Measurements from ENCODE around the gene HTR4. TPM values are rescaled to one million over a fixed set of nuclear protein-coding genes. Genes with fewer than 3 reads are reported as not detected.

The HTR4 gene
- total RNA-seq, 1 experiment from 2014 or later: not detected

- H3K23ac ChIP-seq (ENCODE audit: insufficient read length, low read depth, low read length): no peak overlapping the region
- no peak overlapping the region for H3K4me2 ChIP-seq (ENCODE audit: insufficient read depth, insufficient read length, low read length)
- TF ChIP-seq CTCF (conservative IDR thresholded peaks at IDR 0.05): no peak
- H3K27ac Mint-ChIP-seq: no peak overlapping the region
- peaks cover 3 to 4% of the 10 kb centered on the region in 2 experiments; a peak in 1 of 4 replicates for H3K4me1 Mint-ChIP-seq
- no peak overlapping the region for H2BK120ac ChIP-seq (ENCODE audit: low read depth, low read length, poor library complexity, severe bottlenecking)
- H3K79me1 ChIP-seq (ENCODE audit: insufficient read depth, low read depth, low read length, poor library complexity, severe bottlenecking): no peaks in the 10 kb centered on the region
- H3K4ac ChIP-seq (ENCODE audit: low read depth, low read length): no peak overlapping the region
- no peaks in the 10 kb centered on the region for H4K20me1 ChIP-seq (ENCODE audit: control insufficient read depth, insufficient read depth, insufficient read length)
- H3K27ac ChIP-seq (ENCODE audit: insufficient read length, low read depth, low read length): no peak overlapping the region
- no peaks in the 10 kb centered on the region; a peak in 1 of 5 replicates for H3K9me3 Mint-ChIP-seq
- no peak overlapping the region for H2BK20ac ChIP-seq (ENCODE audit: low read depth, low read length, poor library complexity, severe bottlenecking)
- no peak overlapping the region for H4K5ac ChIP-seq (ENCODE audit: insufficient read length, low read depth, low read length)
- H2BK12ac ChIP-seq (ENCODE audit: insufficient read length, low read depth, low read length): no peak overlapping the region
- H2BK15ac ChIP-seq (ENCODE audit: low read depth, low read length): no peak overlapping the region
- H2BK5ac ChIP-seq (ENCODE audit: insufficient read length, low read length): no peak overlapping the region
- H3K23me2 ChIP-seq (ENCODE audit: insufficient read length, low read depth, low read length, poor library complexity, severe bottlenecking): no peaks in the 10 kb centered on the region
- no peak overlapping the region for H3K18ac ChIP-seq (ENCODE audit: insufficient read length, low read depth, low read length)
- no peak overlapping the region for H4K8ac ChIP-seq (replicated peaks; ENCODE audit: insufficient read length, low read depth, low read length)
- H3K4me3 Mint-ChIP-seq: no peak overlapping the region
- H2AK5ac ChIP-seq (ENCODE audit: insufficient read length, low read length): no peak overlapping the region
- no peak overlapping the region for H2AFZ ChIP-seq (ENCODE audit: low read length)
- no peaks in the 10 kb centered on the region for H3K27me3 Mint-ChIP-seq (ENCODE audit: low read depth)
- H3K27me3 ChIP-seq (ENCODE audit: insufficient read depth, low read length): no peaks in the 10 kb centered on the region; the same call in 1 of the 2 replicates
- H3K9me3 ChIP-seq (ENCODE audit: control insufficient read depth, low read depth, low read length): no peaks in the 10 kb centered on the region
- H3K56ac ChIP-seq (ENCODE audit: insufficient read length, low read depth, low read length): no peak overlapping the region
- H4K91ac ChIP-seq (ENCODE audit: insufficient read length, low read depth, low read length): no peak overlapping the region
- H3K36me3 Mint-ChIP-seq (ENCODE audit: insufficient read depth in 1 of 3, low read depth in 3 of 3): no peaks in the 10 kb centered on the region
- no peak overlapping the region for H3K9ac ChIP-seq (ENCODE audit: extremely low read depth, insufficient read length, low read length)
- no peaks in the 10 kb centered on the region for H3K79me2 ChIP-seq (ENCODE audit: insufficient read depth, low read length)
- no CpG with 5 or more reads among the region's 2 CpGs for WGBS (ENCODE audit: extremely low coverage, insufficient read length, low lambda C conversion rate)
- DNase-seq: no peak
- no peak overlapping the region for H3T11ph ChIP-seq (ENCODE audit: low read length)
- H3K4me1 ChIP-seq (ENCODE audit: insufficient read depth, low read length): no peaks in the 10 kb centered on the region
- H3K14ac ChIP-seq (ENCODE audit: insufficient read depth, low read length): no peak overlapping the region
These were observed 43.5 kb upstream of the HTR4 start for GRCh38 chr5:148697809-148698196.
